Fibroblast of peridontal ligament (primary cell): ENCODE results near the gene MACROD2.

Source experiments
- DNase-seq: peaks from one replicate; pipeline ENCODE4 v3.0.0-alpha.2; 2010; ENCODE audit errors: extremely low read depth

MACROD2 gene

DNA sequence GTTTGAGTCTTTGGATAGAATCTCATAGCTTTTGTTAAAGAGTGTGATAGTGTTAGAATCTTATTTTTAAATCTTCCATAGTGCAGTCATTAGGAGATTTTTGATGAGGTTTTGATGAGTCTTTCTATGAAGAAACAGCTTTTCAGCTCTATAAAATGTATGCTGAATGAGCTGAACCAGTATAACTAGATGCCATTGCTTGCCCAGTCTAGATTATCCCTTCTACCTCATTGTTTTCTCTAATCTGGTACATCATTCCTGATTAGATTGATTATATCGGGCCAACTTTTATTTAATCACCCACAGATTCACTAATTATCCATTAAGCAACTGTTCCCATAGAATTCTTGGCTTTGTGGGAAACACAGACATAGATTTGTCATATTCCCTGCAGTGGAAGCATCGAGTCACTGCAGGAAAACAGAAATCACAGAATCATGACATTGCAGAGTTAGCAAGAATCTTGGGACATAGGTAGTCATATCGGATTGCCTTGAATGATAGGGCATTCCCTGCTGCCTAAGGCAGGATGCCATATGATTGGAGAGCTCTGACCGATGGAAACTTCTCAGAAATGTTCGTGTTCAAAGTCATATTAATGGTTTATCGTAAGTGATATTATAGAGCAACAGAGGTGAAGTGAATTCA, 1224.8 kb downstream of the MACROD2 start:
- DNase-seq, result peak; percentile 8

DNA sequence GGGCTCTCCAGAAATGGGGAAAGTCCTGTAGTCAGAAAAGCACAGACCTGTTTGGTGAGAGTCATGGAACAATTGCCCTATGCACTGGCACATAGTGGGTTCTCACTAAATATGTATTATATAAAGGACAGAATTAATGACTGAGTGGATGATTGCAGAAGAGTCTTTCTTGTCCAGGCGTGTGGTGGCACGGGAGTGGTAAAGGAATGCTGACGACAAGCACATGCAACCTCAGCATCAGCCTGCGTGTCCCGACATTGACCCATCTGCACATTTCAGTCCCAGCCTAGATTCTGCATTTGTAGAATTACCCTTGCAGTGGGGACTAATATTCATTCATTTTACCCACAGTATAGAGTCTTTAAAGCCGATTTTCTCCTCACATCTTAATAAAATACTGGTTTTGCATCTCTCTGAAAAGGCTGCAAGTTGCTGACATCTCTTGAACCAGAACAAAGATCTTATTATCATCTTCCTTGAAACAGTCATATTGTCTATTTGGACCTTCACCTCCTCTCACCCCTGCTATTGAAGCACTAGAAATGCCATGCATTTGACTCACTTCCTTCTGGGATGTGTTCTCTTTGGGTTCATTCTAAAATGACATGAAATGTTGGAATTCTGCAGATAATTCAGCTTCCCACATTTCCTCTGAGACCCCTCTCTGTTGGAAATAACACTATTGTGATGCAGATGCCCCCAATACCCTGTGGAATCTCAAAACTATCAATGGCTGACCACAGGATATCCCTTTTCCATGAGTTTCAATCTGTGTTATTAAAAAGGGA, 1225.7 kb downstream of the MACROD2 start:
- DNase-seq, result peak; percentile 25

DNA sequence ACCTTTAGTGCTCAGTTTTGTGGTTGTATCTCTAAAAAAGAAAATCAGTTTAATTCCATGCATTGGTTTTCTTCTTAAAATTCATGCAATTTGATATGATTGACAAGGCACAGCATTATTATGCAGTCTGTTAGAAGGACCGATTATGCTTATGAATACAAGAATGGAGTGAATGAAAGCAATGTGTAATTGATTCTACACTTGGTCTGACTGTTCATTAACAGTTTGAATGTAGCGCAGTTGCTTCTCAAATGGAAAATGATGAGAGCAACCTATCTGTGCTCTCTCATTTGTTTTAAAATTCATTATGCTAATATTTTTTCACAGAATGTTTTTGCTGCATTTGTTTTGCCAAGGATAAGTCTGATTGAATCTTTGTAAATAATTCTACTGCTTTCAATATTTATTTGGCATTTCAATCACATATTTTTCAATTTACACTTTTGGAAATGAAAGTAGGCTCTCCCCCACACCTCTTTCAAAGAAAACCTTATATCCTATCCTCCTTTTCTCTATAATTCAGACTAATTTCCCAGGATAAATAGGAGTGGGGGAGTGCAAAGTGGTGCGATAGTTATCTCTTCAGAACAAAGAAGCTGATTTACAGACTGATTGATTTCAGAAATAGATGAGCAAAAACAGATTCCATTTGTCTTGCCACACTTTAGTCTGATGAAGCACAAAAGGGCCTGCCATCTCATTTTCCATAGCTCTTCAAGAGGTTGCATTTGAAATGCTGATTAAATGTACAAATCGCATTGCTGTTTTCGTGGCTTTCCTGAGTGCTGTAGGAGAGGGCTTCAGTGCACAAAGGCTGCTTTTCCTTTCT, 1227.4 kb downstream of the MACROD2 start:
- DNase-seq, result no peak

DNA sequence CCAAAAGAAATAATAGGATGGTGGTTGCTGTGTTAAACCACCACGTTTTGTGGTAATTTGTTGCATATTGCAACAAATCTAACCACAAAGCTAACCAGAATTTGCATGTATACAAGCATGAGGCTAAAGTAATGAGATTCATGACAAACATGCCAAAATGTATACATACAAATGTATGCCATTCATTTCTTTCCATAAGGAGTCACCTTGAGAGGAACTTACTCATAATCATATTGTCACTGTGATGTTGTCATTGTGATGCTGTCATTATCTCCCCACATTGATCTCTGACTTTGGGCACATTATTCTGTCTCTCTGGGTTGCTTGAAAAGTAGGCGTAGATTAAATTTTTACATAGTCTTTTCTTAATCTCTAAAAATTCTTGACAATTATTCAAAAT, 1228.9 kb downstream of the MACROD2 start:
- DNase-seq, result no peak

DNA sequence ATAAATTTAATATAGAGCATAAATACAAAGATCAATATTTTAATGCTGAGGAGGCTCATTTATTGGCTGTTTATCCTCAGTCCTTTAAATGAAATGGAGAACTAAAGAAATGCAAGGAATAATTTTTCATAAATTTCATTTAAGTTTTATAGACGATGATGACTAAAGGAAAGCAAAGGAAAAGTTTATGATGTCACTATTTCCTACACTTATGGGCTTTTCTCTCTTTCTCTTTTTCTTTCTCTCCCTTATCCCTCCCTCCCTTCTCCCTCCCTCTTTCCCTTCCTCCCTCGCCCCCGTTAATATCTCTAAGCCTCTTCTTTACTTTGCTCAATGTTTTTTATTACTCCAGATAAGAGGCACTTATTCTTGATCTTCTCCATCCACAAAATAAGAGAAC, 1231.8 kb downstream of the MACROD2 start:
- no peak for DNase-seq

DNA sequence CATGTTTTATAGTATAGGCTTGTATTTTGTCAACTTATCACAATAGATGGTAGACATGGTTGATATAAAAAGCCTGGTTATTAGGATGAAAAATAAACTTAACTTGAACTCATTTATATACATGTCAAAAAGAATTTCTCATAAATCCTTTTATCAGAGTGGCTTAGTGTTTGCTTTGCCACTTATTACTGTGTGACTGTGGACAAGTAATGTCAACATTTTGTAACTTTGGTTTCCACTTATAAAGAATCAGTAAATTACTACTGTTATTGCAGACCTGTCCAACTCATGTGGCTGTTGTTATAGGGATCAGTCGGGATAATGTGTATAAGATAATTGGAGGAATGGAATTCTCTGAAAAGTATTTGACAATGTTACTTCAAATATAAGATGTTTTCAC, 1236.9 kb downstream of the MACROD2 start:
- no peak for DNase-seq

DNA sequence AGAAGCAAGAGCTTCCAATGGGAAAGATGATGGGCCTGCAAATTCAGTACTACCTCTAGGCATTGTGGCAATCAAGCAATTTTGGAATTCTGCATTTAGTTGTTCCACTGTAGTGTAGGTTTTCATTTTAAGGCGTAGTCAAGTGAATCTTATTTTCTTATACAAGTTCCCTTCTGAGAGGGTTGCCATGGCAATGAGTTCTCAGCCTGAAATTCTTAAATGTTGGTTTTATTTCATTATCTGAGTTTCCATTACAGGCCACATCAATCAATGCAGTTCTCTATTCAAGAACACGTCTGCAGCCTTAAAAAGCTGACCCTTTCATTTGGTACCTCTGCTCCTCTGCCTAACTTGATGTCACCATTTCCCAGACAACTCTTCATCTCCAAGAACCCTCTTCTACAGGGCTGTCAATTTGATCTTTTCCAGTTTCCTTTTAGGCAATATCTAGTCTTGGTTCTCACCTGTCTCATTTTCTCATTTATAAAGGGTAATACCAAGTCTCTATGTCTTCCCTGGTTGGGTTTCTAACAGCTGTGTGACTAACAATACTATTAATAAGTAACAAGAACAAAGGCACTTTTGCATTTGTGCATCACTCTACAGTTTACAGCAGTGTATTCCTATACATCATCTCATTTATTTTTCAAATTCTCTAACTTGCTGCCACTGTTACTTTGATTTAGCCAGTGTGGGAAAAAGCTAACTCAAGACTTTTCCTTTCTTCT, 1240.3 kb downstream of the MACROD2 start:
- no peak for DNase-seq

DNA sequence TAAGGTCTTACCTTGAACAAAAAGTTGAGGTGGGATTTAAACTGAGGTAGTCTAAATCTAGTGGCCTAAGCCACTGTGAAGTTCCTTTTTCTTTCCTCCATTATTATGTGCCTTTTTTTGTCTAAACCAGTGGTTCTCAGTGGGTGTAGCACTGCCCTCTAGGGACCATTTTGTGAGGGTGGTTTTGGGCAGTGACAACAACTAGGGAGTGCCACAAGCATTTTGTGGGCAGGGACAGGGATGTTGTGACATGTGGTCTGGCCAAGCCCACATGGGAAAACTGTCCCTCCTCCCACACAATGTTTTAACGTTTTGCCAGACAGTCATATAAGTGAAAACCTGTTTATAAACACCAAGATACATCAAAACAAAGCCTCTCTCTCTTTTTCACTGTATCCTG, 1241.5 kb downstream of the MACROD2 start:
- DNase-seq, result peak; percentile 41

DNA sequence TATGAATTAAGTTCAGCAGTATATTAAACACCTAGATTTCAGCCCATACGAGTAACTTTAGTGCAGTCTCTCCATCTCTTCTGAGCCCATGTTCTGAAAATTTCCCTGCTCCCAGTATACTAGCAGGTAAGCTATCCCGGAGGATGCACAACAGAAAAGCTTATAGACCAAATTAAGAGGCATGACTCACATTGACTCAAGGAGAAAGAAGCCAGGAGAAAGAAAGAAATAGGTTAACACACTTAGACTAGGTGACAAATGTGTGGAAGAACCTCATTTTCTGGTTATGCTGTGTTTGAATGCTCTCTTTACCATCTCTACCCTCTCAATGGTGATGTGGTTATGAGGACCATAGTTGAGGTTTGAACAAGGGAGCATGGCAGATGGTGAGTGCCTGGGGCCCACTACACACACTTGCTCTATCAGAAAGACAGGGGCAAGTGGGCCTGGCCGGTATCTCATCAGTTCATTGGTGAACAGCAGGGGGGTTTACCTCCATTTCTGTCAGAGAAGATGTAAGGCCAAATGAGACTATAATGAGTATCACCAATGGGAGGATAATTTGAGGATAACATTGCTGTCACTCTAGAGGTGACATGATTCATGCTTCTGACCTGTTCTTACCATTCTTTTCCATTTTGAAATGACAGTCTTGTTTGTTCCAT, 1244.4 kb downstream of the MACROD2 start:
- no peak for DNase-seq

DNA sequence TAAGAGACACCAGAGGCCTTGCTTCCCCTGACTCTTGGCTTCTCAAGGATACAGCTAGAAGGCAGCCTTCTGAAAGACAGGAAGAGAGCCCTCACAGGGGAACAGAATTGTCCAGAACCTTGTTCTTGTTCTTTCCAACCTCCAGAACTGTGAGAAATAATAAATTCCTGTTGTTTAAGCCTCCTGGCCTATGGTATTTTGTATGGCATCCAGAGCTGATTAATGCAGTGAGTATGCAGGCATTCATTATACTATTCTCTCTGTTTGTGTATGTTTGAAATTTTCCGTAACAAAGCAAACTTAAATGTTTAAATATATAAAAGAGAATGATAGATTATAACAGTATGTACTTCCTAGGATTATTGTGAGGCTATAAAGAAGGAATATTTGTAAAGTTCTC, 1245.5 kb downstream of the MACROD2 start:
- peak; percentile 29 for DNase-seq

DNA sequence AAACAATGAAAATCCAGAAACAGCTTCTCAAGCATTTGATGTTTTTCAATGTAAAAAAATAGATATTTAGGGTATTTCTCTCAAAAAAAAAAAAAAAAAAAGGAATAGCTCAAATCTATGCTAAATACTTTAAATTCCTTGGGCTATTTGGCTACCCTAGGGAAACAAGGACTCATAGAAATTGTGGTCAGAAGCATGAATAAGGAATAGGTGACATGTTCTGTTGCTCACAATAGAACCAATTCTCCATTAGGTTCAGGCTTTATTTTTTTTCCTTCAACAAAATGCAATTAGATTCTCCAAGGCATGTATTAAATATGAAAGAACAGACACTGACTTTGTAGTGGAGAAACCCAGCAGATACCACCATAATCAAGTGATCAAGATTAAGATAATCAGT, 1246.4 kb downstream of the MACROD2 start:
- no peak for DNase-seq

DNA sequence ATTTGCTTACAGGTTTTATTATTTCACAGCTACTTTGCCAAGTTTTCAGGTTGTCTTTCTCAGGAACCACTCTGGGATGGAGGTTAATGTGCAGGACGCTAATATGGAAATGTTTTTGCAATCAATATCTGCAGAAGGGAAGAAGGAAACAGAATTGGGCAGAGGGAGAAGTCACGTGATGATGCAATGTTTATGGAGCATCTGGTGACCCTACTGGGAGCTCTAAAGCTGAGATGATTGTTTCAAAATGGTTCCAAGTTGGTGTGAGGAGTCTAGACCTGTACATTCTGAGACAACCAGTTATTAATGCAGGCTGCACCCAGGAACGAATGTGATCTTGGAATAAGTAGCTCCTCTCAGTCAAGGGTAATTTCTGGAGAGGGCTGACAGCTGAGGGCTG, 1247.5 kb downstream of the MACROD2 start:
- DNase-seq, result no peak

DNA sequence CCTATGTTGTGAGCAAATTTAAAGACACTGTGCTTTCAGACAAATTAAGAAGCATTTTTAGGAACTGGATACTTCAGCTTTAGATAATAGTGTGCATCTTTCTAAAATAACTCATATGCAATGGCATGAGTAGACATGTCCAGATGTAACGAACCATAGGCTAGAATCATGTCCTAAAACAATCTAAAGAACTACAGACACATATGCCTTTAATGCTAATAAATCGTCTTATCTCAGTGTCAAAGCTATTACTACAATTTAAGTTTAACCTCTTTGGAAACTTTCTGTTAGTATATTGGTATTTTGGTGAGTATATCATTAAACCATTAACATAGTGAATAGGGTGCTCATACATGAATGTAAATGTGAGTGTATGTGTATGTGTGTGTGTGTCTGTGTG, 1250.6 kb downstream of the MACROD2 start:
- no peak for DNase-seq

DNA sequence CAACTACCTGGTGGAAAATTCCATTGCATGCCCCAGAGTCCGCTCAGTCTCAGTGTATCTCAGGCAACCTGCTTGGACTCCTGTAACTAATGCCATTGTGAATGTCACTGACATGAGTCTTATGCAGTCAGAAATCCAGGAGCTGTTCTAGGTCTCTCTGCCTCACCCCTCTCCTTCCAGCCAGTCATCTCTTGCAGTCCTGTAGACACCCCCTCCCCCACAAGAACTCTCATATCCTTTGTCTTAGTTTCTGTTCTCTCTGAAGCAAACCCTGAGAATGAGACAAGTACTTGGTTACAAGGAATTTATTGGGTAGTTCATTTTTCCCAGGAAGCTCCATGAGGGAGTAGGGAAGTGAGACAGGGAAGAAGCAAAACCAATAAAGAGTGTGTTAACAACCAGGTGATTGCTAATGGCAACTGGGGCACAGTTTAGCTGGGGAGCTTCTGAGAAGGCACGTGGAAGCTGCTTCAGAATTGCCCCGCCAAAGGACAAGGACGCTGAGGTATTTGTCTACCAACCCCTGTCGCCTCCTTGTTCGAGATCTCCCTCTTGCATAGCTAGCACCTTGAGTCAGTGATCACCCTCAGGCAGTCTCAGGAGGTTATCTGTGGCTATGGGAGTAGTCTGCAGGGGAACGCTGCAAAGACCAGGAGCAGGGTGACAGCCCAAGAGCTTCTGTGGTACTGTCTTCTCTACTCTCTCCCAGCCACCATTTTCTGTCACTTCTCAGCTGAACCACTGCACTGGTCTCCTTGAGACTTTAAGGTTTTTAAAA, 1253.5 kb downstream of the MACROD2 start:
- no peak for DNase-seq

DNA sequence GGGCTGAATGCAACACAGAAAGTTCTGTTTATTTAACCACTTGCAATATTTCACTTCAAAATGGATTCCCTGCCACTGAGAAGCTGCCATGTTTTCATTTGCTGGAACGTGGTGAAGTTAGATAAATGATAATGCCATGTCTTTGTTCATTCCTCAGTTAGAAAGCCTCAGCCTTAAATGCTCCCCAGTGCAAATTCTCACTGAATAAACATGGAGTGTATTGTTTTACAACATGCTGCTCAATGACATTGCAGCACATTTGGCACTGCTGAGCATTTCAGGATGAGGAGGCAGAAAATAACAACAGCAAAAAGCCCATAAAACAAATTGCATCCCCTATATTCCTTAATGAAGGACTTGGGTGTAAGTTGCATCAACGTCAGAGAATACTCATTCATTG, 1255.9 kb downstream of the MACROD2 start:
- no peak for DNase-seq

DNA sequence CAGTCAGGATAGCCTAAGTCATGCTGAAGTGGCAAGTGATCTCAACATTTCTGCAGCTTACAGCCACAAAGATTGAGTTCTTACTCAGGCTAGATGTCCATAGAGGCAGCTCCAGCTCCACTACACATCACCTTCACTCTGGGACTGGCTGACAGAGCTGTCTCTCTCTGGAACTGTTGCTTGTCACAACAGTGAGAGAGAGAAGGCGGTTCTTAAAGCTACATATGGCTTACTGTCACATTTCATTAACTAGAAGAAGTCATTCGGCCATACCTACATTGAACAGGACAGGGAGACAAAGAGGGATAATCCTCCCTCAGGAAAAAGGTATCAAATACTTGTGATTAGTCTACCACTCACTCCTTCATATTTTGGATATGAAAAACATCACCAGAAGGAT, 1257.0 kb downstream of the MACROD2 start:
- DNase-seq, result no peak

DNA sequence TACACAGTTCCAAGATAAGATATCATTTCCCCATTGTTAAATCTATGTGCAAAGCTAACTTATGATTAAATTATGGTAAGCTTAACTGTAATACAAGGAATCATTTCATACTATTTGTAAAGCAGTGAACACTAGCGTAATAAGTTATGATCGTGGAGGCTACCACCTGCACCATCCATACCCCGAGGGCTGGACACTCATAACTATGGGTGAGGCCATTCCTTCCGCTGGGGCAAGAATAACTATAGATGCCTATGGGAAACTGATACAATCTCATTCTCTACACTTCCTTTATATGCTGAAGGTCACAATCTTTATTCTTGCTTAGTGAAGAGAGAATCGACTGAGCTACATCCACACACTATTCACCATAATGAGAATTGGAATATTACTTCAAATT, 1258.1 kb downstream of the MACROD2 start:
- no peak for DNase-seq

DNA sequence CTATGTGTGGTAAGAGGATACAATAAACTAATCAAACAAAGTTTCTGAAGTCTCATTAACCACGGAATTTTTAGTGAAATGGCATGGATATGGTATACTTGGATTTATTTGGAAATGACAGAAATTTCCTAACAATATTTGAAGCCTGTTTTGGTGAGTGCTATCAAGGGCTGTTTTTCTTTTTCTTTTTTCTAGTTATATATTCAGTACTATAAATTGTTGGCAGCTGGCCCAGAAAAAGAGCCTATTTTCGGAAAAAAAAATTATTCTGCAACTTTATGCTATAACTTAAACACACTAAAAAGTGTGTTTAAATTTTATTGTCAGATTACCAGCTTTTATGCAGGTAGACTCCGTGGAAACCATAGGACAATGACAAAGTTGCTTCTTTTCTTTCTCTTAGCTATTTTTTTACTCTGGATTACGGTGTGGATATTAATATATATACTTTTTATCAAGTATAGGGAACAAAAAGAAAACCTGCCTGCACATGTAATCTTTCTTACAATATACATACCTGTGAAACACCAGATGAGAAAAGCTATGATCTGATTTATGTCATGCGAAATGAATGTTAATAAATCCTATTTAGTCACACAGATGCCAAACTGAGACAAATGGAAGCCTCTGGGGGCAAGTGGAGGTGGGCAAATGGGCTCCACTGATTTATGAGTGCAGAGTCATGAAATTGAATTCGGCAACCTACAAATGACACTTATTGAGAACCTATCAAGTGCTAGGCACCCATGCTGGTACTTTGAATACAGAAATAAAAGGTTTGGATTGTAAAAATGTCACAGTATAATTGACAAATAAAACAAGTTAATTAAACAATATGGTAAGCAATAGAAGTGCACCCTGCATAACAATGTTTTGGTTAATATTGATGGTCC, 1261.6 kb downstream of the MACROD2 start:
- DNase-seq, result no peak

DNA sequence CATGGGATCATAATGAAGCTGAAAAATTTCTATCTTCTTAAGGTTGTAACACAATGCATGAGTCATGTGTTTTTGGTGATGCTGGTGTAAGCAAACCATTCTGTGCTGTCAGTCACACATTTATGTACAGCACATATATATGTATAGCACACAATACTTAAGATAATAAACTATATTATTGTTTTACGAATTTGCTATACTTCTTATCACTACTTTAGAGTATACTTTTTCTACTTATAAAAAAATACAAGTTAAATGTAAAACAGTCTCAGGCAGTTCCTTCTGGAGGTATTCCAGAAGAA, 1262.2 kb downstream of the MACROD2 start:
- no peak for DNase-seq
